Measurements from ENCODE around the gene SPRR1A.

- TF ChIP-seq, protein P1, sequence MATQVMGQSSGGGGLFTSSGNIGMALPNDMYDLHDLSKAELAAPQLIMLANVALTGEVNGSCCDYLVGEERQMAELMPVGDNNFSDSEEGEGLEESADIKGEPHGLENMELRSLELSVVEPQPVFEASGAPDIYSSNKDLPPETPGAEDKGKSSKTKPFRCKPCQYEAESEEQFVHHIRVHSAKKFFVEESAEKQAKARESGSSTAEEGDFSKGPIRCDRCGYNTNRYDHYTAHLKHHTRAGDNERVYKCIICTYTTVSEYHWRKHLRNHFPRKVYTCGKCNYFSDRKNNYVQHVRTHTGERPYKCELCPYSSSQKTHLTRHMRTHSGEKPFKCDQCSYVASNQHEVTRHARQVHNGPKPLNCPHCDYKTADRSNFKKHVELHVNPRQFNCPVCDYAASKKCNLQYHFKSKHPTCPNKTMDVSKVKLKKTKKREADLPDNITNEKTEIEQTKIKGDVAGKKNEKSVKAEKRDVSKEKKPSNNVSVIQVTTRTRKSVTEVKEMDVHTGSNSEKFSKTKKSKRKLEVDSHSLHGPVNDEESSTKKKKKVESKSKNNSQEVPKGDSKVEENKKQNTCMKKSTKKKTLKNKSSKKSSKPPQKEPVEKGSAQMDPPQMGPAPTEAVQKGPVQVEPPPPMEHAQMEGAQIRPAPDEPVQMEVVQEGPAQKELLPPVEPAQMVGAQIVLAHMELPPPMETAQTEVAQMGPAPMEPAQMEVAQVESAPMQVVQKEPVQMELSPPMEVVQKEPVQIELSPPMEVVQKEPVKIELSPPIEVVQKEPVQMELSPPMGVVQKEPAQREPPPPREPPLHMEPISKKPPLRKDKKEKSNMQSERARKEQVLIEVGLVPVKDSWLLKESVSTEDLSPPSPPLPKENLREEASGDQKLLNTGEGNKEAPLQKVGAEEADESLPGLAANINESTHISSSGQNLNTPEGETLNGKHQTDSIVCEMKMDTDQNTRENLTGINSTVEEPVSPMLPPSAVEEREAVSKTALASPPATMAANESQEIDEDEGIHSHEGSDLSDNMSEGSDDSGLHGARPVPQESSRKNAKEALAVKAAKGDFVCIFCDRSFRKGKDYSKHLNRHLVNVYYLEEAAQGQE (IDR thresholded peaks at IDR 0.05; ENCODE audit: insufficient read depth in 1 of 2, low read depth in 2 of 2, low read length in 1 of 2): no peak
- no peak for TF ChIP-seq CTCF (IDR thresholded peaks at IDR 0.05)
- no peak for TF ChIP-seq POLR2AphosphoS5 (IDR thresholded peaks at IDR 0.05; ENCODE audit: low read depth, low read length)
- no peak for TF ChIP-seq TCF7L2 (IDR thresholded peaks at IDR 0.05; ENCODE audit: low read depth, low read length)
- TF ChIP-seq SIN3A (IDR thresholded peaks at IDR 0.05; ENCODE audit: borderline replicate concordance, insufficient read depth, low read depth, low read length): no peak
These were observed 37.6 kb upstream of the SPRR1A start for GRCh38 chr1:152946248-152946647.
